GM23338 (cell line): ENCODE data around the gene HMGN1. TPM values are rescaled to one million over a fixed set of nuclear protein-coding genes. Genes with fewer than 3 reads are reported as not detected.
"Not testable (repeated sequence)": the region's sequence is repeated elsewhere in the genome, so short reads cannot be mapped to it uniquely, and the experiment has no call there.

ENCODE experiments used
- ATAC-seq: fragments of 200-7000 bp; cut with Tn5 transposase; 3 replicates; pipeline ENCODE4 v1.9.1; 2020
- DNase-seq: peaks from one replicate; pipeline ENCODE4 v3.0.0-alpha.2; 2015; ENCODE audit warnings: low spot score
- H2AFZ ChIP-seq: fragments of 200-600 bp; sonication (generic); 2 replicates; pipeline ENCODE4 v1.8.0; 2016; ENCODE audit warnings: antibody characterized with exemption, mild to moderate bottlenecking, moderate library complexity
- H3F3A ChIP-seq: fragments of 200-600 bp; sonication (generic); replicated peaks from 2 replicates; pipeline ENCODE4 v1.8.0; 2017; ENCODE audit warnings: antibody characterized with exemption, mixed run types, low read depth
- H3K27ac ChIP-seq: fragments of 200-600 bp; sonication (generic); 2 replicates; pipeline ENCODE4 v1.6.1; 2016; ENCODE audit warnings: low read depth
- H3K27me3 ChIP-seq: fragments of 200-600 bp; sonication (generic); 2 replicates; pipeline ENCODE4 v1.8.0; 2016; ENCODE audit warnings: mild to moderate bottlenecking, mixed run types, moderate library complexity; ENCODE audit not compliant: insufficient read depth
- H3K36me3 ChIP-seq: fragments of 200-600 bp; sonication (generic); 2 replicates; pipeline ENCODE4 v1.8.0; 2016; ENCODE audit warnings: mild to moderate bottlenecking; ENCODE audit not compliant: insufficient read depth
- H3K4me1 ChIP-seq: fragments of 200-600 bp; sonication (generic); 2 replicates; pipeline ENCODE4 v1.8.0; 2016; ENCODE audit warnings: mild to moderate bottlenecking, moderate library complexity; ENCODE audit not compliant: insufficient read depth
- H3K4me2 ChIP-seq: fragments of 200-600 bp; sonication (generic); 2 replicates; pipeline ENCODE4 v1.7.1; 2017; ENCODE audit warnings: mixed run types
- H3K4me3 ChIP-seq: fragments of 200-600 bp; sonication (generic); 2 replicates; pipeline ENCODE4 v1.6.1; 2016; ENCODE audit warnings: mixed run types
- H3K79me2 ChIP-seq: fragments of 200-600 bp; sonication (generic); replicated peaks from 2 replicates; pipeline ENCODE4 v1.8.0; 2017; ENCODE audit warnings: mild to moderate bottlenecking; ENCODE audit not compliant: insufficient read depth
- H3K9me2 ChIP-seq: fragments of 200-600 bp; sonication (generic); 2 replicates; pipeline ENCODE4 v1.8.0; 2017; ENCODE audit not compliant: insufficient read depth
- H4K20me1 ChIP-seq: fragments of 200-600 bp; sonication (generic); replicated peaks from 2 replicates; pipeline ENCODE4 v1.8.0; 2017; ENCODE audit warnings: mild to moderate bottlenecking; ENCODE audit not compliant: insufficient read depth
- H3K27ac Mint-ChIP-seq: 2 replicates; pipeline ENCODE4 v1.8.0; 2020; ENCODE audit warnings: inconsistent platforms, mild to moderate bottlenecking, moderate library complexity, mixed read lengths
- H3K27me3 Mint-ChIP-seq: 3 replicates; pipeline ENCODE4 v1.8.0; 2022; ENCODE audit warnings: low read depth, mild to moderate bottlenecking, moderate library complexity, mixed read lengths, inconsistent platforms; ENCODE audit not compliant: insufficient read depth, poor library complexity
- H3K36me3 Mint-ChIP-seq: 3 replicates; pipeline ENCODE4 v1.8.0; 2021; ENCODE audit warnings: low read depth, mild to moderate bottlenecking, inconsistent platforms, moderate library complexity, mixed read lengths
- H3K4me1 Mint-ChIP-seq: 3 replicates; pipeline ENCODE4 v1.8.0; 2020; ENCODE audit warnings: mild to moderate bottlenecking, inconsistent platforms, mixed read lengths
- H3K4me3 Mint-ChIP-seq: 3 replicates; pipeline ENCODE4 v1.8.0; 2021; ENCODE audit warnings: moderate library complexity, mild to moderate bottlenecking, inconsistent platforms, mixed read lengths
- H3K9me3 Mint-ChIP-seq: 3 replicates; pipeline ENCODE4 v1.8.0; 2020; ENCODE audit warnings: moderate library complexity, mild to moderate bottlenecking, inconsistent platforms, mixed read lengths
- CREB1 ChIP-seq: fragments of 250-450 bp; sonication (Bioruptor Pico); IDR thresholded peaks from 2 replicates; pipeline ENCODE4 v1.5.0; 2020; ENCODE audit warnings: low read depth, mild to moderate bottlenecking, moderate library complexity
- CTCF ChIP-seq, 2 experiments: fragments of 200-600 bp in 1 of 2; sonication (generic) in 1 of 2; conservative IDR thresholded peaks; 2 replicates each; pipeline versions ENCODE4 v1.5.1 to v1.6.1; 2016 to 2017; ENCODE audit warnings: antibody characterized with exemption in 2 of 2, low read depth in 2 of 2, mild to moderate bottlenecking in 2 of 2, moderate library complexity in 1 of 2
- EZH2phosphoT487 ChIP-seq: fragments of 200-600 bp; sonication (generic); IDR thresholded peaks from one replicate; pipeline ENCODE4 v1.8.1; 2018; ENCODE audit warnings: antibody characterized with exemption; ENCODE audit not compliant: unreplicated experiment
- JUNB ChIP-seq: IDR thresholded peaks from one replicate; pipeline ENCODE4 v1.6.1; 2016; ENCODE audit warnings: antibody characterized with exemption; ENCODE audit not compliant: unreplicated experiment
- REST ChIP-seq: IDR thresholded peaks from one replicate; pipeline ENCODE4 v1.6.1; 2018; ENCODE audit warnings: antibody characterized with exemption; ENCODE audit not compliant: unreplicated experiment
- STAT1 ChIP-seq: IDR thresholded peaks from one replicate; pipeline ENCODE4 v1.6.1; 2016; ENCODE audit warnings: antibody characterized with exemption; ENCODE audit not compliant: unreplicated experiment
- ZNF114 ChIP-seq: fragments of 250-450 bp; sonication (Bioruptor Pico); IDR thresholded peaks from 2 replicates; pipeline ENCODE4 v1.5.0; 2020; ENCODE audit warnings: mild to moderate bottlenecking, moderate library complexity
- polyA plus RNA-seq: library from polyadenylated mRNA; unstranded; fragments of >200 nt; fragmentation: Nextera tagmentation; extraction: Ambion mirVana; gene quantifications from 2 replicates; pipeline ENCODE4 v1.2.1, GENCODE V29; 2016
- total RNA-seq: library from RNA; depleted of rRNA; stranded (reverse); fragments of >200 nt; shearing (Covaris generic); gene quantifications from 2 replicates; pipeline ENCODE4 v1.2.3, GENCODE V29; 2014
- TF ChIP-seq, protein P1 (sequence below): fragments of 250-450 bp; sonication (Bioruptor Pico); IDR thresholded peaks from 2 replicates; pipeline ENCODE4 v1.5.0; 2020; ENCODE audit warnings: mild to moderate bottlenecking, moderate library complexity

HMGN1 gene
- total and polyA plus RNA-seq, 2 experiments from 2014 or later, result 403 to 889 TPM

DNA sequence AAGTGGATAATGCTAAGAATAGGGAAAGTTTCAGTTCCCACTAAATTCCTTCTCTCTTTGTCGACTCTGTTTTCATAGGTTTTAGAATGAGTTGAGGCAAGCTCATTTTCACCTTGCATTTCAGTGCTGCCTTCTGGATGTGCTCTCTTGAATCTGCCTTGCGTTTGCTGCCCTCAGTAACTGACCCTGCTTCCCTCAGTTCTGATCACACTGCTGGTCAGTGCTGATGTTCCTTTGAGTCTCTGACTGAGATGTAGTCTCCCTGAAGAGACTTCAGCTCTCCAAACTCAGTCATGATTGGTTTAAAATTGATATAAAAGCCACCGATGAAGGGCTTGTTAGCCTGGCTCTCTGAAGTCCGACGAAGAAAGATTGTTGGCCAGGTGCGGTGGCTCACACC lies 25.2 kb upstream of the HMGN1 start (continued):
- TF ChIP-seq EZH2phosphoT487 (no peak), STAT1 (no peak), ZNF114 (no peak), CREB1 (CRISPR knock-in tag) (no peak), JUNB (no peak)
- TF ChIP-seq, protein P1, sequence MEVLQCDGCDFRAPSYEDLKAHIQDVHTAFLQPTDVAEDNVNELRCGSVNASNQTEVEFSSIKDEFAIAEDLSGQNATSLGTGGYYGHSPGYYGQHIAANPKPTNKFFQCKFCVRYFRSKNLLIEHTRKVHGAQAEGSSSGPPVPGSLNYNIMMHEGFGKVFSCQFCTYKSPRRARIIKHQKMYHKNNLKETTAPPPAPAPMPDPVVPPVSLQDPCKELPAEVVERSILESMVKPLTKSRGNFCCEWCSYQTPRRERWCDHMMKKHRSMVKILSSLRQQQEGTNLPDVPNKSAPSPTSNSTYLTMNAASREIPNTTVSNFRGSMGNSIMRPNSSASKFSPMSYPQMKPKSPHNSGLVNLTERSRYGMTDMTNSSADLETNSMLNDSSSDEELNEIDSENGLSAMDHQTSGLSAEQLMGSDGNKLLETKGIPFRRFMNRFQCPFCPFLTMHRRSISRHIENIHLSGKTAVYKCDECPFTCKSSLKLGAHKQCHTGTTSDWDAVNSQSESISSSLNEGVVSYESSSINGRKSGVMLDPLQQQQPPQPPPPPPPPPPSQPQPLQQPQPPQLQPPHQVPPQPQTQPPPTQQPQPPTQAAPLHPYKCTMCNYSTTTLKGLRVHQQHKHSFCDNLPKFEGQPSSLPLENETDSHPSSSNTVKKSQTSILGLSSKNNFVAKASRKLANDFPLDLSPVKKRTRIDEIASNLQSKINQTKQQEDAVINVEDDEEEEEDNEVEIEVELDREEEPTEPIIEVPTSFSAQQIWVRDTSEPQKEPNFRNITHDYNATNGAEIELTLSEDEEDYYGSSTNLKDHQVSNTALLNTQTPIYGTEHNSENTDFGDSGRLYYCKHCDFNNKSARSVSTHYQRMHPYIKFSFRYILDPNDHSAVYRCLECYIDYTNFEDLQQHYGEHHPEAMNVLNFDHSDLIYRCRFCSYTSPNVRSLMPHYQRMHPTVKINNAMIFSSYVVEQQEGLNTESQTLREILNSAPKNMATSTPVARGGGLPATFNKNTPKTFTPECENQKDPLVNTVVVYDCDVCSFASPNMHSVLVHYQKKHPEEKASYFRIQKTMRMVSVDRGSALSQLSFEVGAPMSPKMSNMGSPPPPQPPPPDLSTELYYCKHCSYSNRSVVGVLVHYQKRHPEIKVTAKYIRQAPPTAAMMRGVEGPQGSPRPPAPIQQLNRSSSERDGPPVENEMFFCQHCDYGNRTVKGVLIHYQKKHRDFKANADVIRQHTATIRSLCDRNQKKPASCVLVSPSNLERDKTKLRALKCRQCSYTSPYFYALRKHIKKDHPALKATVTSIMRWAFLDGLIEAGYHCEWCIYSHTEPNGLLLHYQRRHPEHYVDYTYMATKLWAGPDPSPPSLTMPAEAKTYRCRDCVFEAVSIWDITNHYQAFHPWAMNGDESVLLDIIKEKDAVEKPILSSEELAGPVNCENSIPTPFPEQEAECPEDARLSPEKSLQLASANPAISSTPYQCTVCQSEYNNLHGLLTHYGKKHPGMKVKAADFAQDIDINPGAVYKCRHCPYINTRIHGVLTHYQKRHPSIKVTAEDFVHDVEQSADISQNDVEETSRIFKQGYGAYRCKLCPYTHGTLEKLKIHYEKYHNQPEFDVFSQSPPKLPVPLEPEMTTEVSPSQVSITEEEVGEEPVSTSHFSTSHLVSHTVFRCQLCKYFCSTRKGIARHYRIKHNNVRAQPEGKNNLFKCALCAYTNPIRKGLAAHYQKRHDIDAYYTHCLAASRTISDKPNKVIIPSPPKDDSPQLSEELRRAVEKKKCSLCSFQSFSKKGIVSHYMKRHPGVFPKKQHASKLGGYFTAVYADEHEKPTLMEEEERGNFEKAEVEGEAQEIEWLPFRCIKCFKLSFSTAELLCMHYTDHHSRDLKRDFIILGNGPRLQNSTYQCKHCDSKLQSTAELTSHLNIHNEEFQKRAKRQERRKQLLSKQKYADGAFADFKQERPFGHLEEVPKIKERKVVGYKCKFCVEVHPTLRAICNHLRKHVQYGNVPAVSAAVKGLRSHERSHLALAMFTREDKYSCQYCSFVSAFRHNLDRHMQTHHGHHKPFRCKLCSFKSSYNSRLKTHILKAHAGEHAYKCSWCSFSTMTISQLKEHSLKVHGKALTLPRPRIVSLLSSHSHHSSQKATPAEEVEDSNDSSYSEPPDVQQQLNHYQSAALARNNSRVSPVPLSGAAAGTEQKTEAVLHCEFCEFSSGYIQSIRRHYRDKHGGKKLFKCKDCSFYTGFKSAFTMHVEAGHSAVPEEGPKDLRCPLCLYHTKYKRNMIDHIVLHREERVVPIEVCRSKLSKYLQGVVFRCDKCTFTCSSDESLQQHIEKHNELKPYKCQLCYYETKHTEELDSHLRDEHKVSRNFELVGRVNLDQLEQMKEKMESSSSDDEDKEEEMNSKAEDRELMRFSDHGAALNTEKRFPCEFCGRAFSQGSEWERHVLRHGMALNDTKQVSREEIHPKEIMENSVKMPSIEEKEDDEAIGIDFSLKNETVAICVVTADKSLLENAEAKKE (CRISPR knock-in tag), result no peak

- Histone ChIP-seq H3K4me1 (no peaks in the 10 kb centered on the region), H3K4me2 (no peak overlapping the region), H3K36me3 (no peaks in the 10 kb centered on the region), H3K27me3 (no peaks in the 10 kb centered on the region), H3K9me2 (no peaks in the 10 kb centered on the region), H4K20me1 (no peaks in the 10 kb centered on the region), H3K79me2 (no peaks in the 10 kb centered on the region), H3F3A (peaks cover 10% of the 10 kb centered on the region; the same call in 1 of the 2 replicates), H2AFZ (peak overlapping the region; percentile 88; the same call in 1 of the 2 replicates), H3K27ac (no peak overlapping the region), H3K4me3 (no peak overlapping the region)
- H3K36me3 Mint-ChIP-seq, result no peaks in the 10 kb centered on the region
- TF ChIP-seq REST (no peak), CTCF (conservative IDR thresholded peaks at IDR 0.05; ENCODE audit: low read depth in 2 of 2) (peak; percentile 19 to 25; a peak in 2 of 4 replicates)
- DNase-seq (peak; percentile 71), ATAC-seq (peak; percentile 91)
- no peak overlapping the region for H3K27ac Mint-ChIP-seq
- no peaks in the 10 kb centered on the region for H3K9me3 Mint-ChIP-seq
- peaks cover 15% of the 10 kb centered on the region for H3K4me1 Mint-ChIP-seq
- peaks cover 11% of the 10 kb centered on the region for H3K27me3 Mint-ChIP-seq
- H3K4me3 Mint-ChIP-seq, result no peak overlapping the region
These were observed 24.7 kb upstream of the HMGN1 start for GRCh38 chr21:39373634-39374033.

- H3K36me3 ChIP-seq, H3K27ac Mint-ChIP-seq, H3K4me1 ChIP-seq, H3K9me3 Mint-ChIP-seq, H2AFZ ChIP-seq, ATAC-seq, DNase-seq, H3K27me3 ChIP-seq, H3K4me1 Mint-ChIP-seq, H3F3A ChIP-seq, H3K36me3 Mint-ChIP-seq, H3K4me3 ChIP-seq, H3K79me2 ChIP-seq, H3K27ac ChIP-seq, H3K4me3 Mint-ChIP-seq, H3K27me3 Mint-ChIP-seq, H3K4me2 ChIP-seq, H4K20me1 ChIP-seq, H3K9me2 ChIP-seq: not testable (repeated sequence)
These were observed 21.0 kb upstream of the HMGN1 start for GRCh38 chr21:39369896-39370288.
